B cell (primary cell): ENCODE measurements around the gene CDC42EP2.

Source experiments
- EZH2 ChIP-seq: IDR thresholded peaks from 2 replicates; pipeline ENCODE4 v1.6.1; 2012; ENCODE audit warnings: borderline replicate concordance, low read depth, mild to moderate bottlenecking, moderate library complexity, low read length; ENCODE audit not compliant: insufficient read depth, poor library complexity, severe bottlenecking
- TF ChIP-seq, protein P1 (sequence below): fragments of 200-600 bp; IDR thresholded peaks from one replicate; pipeline ENCODE4 v1.8.0; 2022; ENCODE audit warnings: antibody characterized with exemption, mild to moderate bottlenecking

DNA sequence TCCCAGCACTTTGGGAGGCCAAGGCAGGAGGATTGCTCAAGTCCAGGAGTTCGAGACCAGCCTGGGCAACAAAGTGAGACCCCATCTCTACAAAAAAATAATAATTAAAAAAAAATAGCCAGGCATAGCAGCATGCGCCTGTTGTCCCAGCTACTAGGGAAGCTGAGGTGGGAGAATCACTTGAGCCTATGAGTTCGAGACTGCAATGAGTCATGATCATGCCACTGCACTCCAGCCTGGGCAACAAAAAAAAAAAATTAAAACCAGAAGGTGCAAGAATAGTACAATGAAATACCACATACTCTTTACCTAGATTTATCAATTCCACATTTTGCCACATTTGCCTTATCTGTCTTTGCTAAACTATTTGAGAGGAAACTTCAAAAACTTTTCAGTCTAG, 27.2 kb downstream of the CDC42EP2 start:
- TF ChIP-seq, protein P1, sequence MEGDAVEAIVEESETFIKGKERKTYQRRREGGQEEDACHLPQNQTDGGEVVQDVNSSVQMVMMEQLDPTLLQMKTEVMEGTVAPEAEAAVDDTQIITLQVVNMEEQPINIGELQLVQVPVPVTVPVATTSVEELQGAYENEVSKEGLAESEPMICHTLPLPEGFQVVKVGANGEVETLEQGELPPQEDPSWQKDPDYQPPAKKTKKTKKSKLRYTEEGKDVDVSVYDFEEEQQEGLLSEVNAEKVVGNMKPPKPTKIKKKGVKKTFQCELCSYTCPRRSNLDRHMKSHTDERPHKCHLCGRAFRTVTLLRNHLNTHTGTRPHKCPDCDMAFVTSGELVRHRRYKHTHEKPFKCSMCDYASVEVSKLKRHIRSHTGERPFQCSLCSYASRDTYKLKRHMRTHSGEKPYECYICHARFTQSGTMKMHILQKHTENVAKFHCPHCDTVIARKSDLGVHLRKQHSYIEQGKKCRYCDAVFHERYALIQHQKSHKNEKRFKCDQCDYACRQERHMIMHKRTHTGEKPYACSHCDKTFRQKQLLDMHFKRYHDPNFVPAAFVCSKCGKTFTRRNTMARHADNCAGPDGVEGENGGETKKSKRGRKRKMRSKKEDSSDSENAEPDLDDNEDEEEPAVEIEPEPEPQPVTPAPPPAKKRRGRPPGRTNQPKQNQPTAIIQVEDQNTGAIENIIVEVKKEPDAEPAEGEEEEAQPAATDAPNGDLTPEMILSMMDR, result no peak
- no peak for TF ChIP-seq EZH2
